Fibroblast of skin of left quadriceps (primary cell): ENCODE measurements around the gene JAKMIP3.

Experiments
- DNase-seq, 2 experiments: peaks; one replicate each; pipeline ENCODE4 v3.0.0-alpha.2; 2013; ENCODE audit warnings: low read depth in 2 of 2

The JAKMIP3 gene

GRCh38 chr10:132111121-132111731 is 45.5 kb downstream of the JAKMIP3 start:
- DNase-seq = no peak

- no peak for DNase-seq
Observed at GRCh38 chr10:132111871-132112341, 46.2 kb downstream of the JAKMIP3 start.

- DNase-seq = no peak
Observed at GRCh38 chr10:132112611-132113010, 46.9 kb downstream of the JAKMIP3 start.

GRCh38 chr10:132113206-132113605 is 47.5 kb downstream of the JAKMIP3 start:
- no peak for DNase-seq

GRCh38 chr10:132113766-132114365 is 48.1 kb downstream of the JAKMIP3 start:
- no peak for DNase-seq

- no peak for DNase-seq
Observed at GRCh38 chr10:132114953-132115520, 49.3 kb downstream of the JAKMIP3 start.
